WTC11 (cell line): ENCODE results near the gene PTPRN2. TPM values are rescaled to one million over a fixed set of nuclear protein-coding genes. Genes with fewer than 3 reads are reported as not detected.

Source experiments
- ATF6 ChIP-seq: sonication (generic); formaldehyde crosslinking; IDR thresholded peaks from 2 replicates; pipeline ENCODE4 v1.8.1; 2023; ENCODE audit warnings: mild to moderate bottlenecking, missing genetic modification reagents
- CBFB ChIP-seq: sonication (generic); formaldehyde crosslinking; IDR thresholded peaks from 2 replicates; pipeline ENCODE4 v1.8.1; 2022; ENCODE audit warnings: mild to moderate bottlenecking, low read depth, missing genetic modification reagents
- GABPB1 ChIP-seq: sonication (generic); formaldehyde crosslinking; IDR thresholded peaks from 2 replicates; pipeline ENCODE4 v1.8.1; 2023; ENCODE audit warnings: mild to moderate bottlenecking, missing genetic modification reagents
- MYBL2 ChIP-seq: sonication (generic); formaldehyde crosslinking; IDR thresholded peaks from 2 replicates; pipeline ENCODE4 v1.8.1; 2023; ENCODE audit warnings: mild to moderate bottlenecking, moderate library complexity, missing genetic modification reagents
- TEAD4 ChIP-seq: sonication (generic); formaldehyde crosslinking; IDR thresholded peaks from 2 replicates; pipeline ENCODE4 v1.8.0; 2022; ENCODE audit warnings: mild to moderate bottlenecking, missing genetic modification reagents
- ZNF121 ChIP-seq: sonication (generic); formaldehyde crosslinking; IDR thresholded peaks from 2 replicates; pipeline ENCODE4 v1.8.0; 2023; ENCODE audit warnings: missing genetic modification reagents
- ZNF232 ChIP-seq: sonication (generic); formaldehyde crosslinking; IDR thresholded peaks from 2 replicates; pipeline ENCODE4 v1.8.0; 2022; ENCODE audit warnings: mild to moderate bottlenecking, missing genetic modification reagents
- ZNF281 ChIP-seq: sonication (generic); formaldehyde crosslinking; IDR thresholded peaks from 2 replicates; pipeline ENCODE4 v1.8.0; 2023; ENCODE audit warnings: mild to moderate bottlenecking, missing genetic modification reagents
- total RNA-seq: library from RNA; stranded (reverse); gene quantifications from 3 replicates; pipeline ENCODE4 v1.2.3, GENCODE V29; 2021
- TF ChIP-seq, protein P1 (sequence below): fragments of 250-450 bp; sonication (Bioruptor Pico); IDR thresholded peaks from 2 replicates; pipeline ENCODE4 v1.9.0; 2021; ENCODE audit warnings: moderate library complexity, mild to moderate bottlenecking, inconsistent platforms, borderline replicate concordance
- TF ChIP-seq, protein P2 (sequence below): fragments of 250-450 bp; sonication (Bioruptor Pico); conservative IDR thresholded peaks from 2 replicates; pipeline ENCODE4 v1.9.0; 2021; ENCODE audit warnings: mild to moderate bottlenecking
- TF ChIP-seq, protein P3 (sequence below): fragments of 250-450 bp; sonication (Bioruptor Pico); IDR thresholded peaks from 2 replicates; pipeline ENCODE4 v1.9.0; 2021; ENCODE audit warnings: mild to moderate bottlenecking
- TF ChIP-seq, protein P4 (sequence below): sonication (generic); formaldehyde crosslinking; IDR thresholded peaks from 2 replicates; pipeline ENCODE4 v1.8.1; 2023; ENCODE audit warnings: mild to moderate bottlenecking, missing genetic modification reagents, borderline replicate concordance

Gene PTPRN2
- total RNA-seq, 1 experiment from 2014 or later, result 4.7 TPM

GRCh38 chr7:157752832-157753291, 834.8 kb downstream of the PTPRN2 start (continued):
- TF ChIP-seq CBFB (CRISPR knock-in tag), result no peak
- TF ChIP-seq ZNF281, result no peak
- no peak for TF ChIP-seq ATF6 (CRISPR knock-in tag)
- TF ChIP-seq, protein P1, sequence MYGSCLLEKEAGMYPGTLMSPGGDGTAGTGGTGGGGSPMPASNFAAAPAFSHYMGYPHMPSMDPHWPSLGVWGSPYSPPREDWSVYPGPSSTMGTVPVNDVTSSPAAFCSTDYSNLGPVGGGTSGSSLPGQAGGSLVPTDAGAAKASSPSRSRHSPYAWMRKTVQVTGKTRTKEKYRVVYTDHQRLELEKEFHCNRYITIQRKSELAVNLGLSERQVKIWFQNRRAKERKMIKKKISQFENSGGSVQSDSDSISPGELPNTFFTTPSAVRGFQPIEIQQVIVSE (CRISPR knock-in tag), result no peak
- TF ChIP-seq, protein P2, sequence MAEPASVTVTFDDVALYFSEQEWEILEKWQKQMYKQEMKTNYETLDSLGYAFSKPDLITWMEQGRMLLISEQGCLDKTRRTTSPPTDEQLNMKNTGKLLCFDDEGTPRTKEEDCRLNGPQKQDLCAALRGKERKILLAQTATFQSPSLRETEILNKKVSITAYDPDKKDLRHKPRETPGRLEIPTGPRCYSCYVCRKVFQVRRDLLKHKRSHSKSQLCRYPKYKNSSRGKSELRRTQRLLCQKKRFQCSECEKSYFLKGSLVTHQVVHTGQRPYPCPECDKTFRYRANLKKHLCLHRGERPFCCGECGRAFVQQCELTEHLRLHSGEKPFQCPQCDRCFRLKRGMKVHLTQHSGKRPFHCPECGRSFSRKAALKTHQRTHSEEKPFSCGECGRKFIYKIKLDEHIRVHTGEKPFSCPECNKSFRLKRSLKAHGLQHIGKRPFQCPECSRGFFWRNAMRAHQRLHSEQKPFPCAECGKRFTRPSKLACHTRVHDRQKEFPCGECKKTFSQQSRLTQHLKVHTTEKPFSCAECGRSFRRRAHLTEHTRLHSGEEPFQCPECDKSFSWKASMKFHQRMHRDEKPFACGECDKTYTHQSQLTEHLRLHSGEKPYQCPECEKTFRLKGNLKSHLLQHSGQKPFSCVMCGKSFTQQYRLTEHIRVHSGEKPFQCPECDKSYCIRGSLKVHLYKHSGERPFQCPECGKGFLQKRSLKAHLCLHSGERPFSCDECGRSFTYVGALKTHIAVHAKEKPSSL (CRISPR knock-in tag), result no peak
- TF ChIP-seq, protein P3, sequence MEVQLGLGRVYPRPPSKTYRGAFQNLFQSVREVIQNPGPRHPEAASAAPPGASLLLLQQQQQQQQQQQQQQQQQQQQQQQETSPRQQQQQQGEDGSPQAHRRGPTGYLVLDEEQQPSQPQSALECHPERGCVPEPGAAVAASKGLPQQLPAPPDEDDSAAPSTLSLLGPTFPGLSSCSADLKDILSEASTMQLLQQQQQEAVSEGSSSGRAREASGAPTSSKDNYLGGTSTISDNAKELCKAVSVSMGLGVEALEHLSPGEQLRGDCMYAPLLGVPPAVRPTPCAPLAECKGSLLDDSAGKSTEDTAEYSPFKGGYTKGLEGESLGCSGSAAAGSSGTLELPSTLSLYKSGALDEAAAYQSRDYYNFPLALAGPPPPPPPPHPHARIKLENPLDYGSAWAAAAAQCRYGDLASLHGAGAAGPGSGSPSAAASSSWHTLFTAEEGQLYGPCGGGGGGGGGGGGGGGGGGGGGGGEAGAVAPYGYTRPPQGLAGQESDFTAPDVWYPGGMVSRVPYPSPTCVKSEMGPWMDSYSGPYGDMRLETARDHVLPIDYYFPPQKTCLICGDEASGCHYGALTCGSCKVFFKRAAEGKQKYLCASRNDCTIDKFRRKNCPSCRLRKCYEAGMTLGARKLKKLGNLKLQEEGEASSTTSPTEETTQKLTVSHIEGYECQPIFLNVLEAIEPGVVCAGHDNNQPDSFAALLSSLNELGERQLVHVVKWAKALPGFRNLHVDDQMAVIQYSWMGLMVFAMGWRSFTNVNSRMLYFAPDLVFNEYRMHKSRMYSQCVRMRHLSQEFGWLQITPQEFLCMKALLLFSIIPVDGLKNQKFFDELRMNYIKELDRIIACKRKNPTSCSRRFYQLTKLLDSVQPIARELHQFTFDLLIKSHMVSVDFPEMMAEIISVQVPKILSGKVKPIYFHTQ (CRISPR knock-in tag), result no peak
- TF ChIP-seq, protein P4, sequence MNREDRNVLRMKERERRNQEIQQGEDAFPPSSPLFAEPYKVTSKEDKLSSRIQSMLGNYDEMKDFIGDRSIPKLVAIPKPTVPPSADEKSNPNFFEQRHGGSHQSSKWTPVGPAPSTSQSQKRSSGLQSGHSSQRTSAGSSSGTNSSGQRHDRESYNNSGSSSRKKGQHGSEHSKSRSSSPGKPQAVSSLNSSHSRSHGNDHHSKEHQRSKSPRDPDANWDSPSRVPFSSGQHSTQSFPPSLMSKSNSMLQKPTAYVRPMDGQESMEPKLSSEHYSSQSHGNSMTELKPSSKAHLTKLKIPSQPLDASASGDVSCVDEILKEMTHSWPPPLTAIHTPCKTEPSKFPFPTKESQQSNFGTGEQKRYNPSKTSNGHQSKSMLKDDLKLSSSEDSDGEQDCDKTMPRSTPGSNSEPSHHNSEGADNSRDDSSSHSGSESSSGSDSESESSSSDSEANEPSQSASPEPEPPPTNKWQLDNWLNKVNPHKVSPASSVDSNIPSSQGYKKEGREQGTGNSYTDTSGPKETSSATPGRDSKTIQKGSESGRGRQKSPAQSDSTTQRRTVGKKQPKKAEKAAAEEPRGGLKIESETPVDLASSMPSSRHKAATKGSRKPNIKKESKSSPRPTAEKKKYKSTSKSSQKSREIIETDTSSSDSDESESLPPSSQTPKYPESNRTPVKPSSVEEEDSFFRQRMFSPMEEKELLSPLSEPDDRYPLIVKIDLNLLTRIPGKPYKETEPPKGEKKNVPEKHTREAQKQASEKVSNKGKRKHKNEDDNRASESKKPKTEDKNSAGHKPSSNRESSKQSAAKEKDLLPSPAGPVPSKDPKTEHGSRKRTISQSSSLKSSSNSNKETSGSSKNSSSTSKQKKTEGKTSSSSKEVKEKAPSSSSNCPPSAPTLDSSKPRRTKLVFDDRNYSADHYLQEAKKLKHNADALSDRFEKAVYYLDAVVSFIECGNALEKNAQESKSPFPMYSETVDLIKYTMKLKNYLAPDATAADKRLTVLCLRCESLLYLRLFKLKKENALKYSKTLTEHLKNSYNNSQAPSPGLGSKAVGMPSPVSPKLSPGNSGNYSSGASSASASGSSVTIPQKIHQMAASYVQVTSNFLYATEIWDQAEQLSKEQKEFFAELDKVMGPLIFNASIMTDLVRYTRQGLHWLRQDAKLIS (CRISPR knock-in tag), result no peak
- no peak for TF ChIP-seq ZNF232 (CRISPR knock-in tag)
- no peak for TF ChIP-seq TEAD4 (CRISPR knock-in tag)
- no peak for TF ChIP-seq MYBL2 (CRISPR knock-in tag)
- TF ChIP-seq ZNF121 (CRISPR knock-in tag), result no peak
- TF ChIP-seq GABPB1 (CRISPR knock-in tag), result no peak
